KOPT-K1 (cell line): Measurements from ENCODE around the gene MBOAT7.

Source experiments
- H3K27ac ChIP-seq: fragments of 200-600 bp; sonication (generic); 2 replicates; pipeline ENCODE4 v1.5.1; 2016; ENCODE audit warnings: antibody characterized with exemption, mild to moderate bottlenecking, low read depth, low read length; ENCODE audit not compliant: poor library complexity, severe bottlenecking
- H3K36me3 ChIP-seq: fragments of 200-600 bp; sonication (generic); 2 replicates; pipeline ENCODE4 v1.5.1; 2017; ENCODE audit warnings: antibody characterized with exemption, mild to moderate bottlenecking, low read length, moderate library complexity; ENCODE audit not compliant: insufficient read depth
- H3K9me3 ChIP-seq: fragments of 200-600 bp; sonication (generic); 2 replicates; pipeline ENCODE4 v1.5.1; 2017; ENCODE audit warnings: antibody characterized with exemption, low read length, mild to moderate bottlenecking; ENCODE audit not compliant: insufficient read depth, poor library complexity, severe bottlenecking

Gene MBOAT7

GRCh38 chr19:54136086-54136863 lies 53.1 kb downstream of the MBOAT7 start:
- Histone ChIP-seq H3K27ac (peak overlapping the region; percentile 49), H3K9me3 (peaks cover 5% of the 10 kb centered on the region), H3K36me3 (peaks cover 33% of the 10 kb centered on the region)

GRCh38 chr19:54133957-54134590 lies 55.3 kb downstream of the MBOAT7 start:
- H3K9me3 ChIP-seq: peaks cover 5% of the 10 kb centered on the region
- H3K36me3 ChIP-seq: peaks cover 33% of the 10 kb centered on the region
- no peak overlapping the region for H3K27ac ChIP-seq

- peaks cover 5% of the 10 kb centered on the region for H3K9me3 ChIP-seq
- H3K27ac ChIP-seq: no peak overlapping the region
- peaks cover 36% of the 10 kb centered on the region for H3K36me3 ChIP-seq
These were observed 55.9 kb downstream of the MBOAT7 start for GRCh38 chr19:54133312-54133956.

GRCh38 chr19:54129617-54129996 lies 59.8 kb downstream of the MBOAT7 start:
- peaks cover 5% of the 10 kb centered on the region for H3K9me3 ChIP-seq
- peaks cover 72% of the 10 kb centered on the region for H3K36me3 ChIP-seq
- H3K27ac ChIP-seq: no peak overlapping the region

- Histone ChIP-seq H3K27ac (no peak overlapping the region), H3K36me3 (peaks cover 78% of the 10 kb centered on the region)
These were observed 60.4 kb downstream of the MBOAT7 start for GRCh38 chr19:54128796-54129616.

GRCh38 chr19:54128441-54128725 lies 61.0 kb downstream of the MBOAT7 start:
- Histone ChIP-seq H3K9me3 (no peaks in the 10 kb centered on the region), H3K27ac (no peak overlapping the region), H3K36me3 (peaks cover 85% of the 10 kb centered on the region)

More at GRCh38 chr19:54128796-54129616, 60.4 kb downstream of the MBOAT7 start:
- H3K9me3 ChIP-seq: peaks cover 5% of the 10 kb centered on the region

GRCh38 chr19:54127688-54128440 lies 61.5 kb downstream of the MBOAT7 start:
- H3K9me3 ChIP-seq: no peaks in the 10 kb centered on the region
- H3K27ac ChIP-seq: no peak overlapping the region
- peaks cover 90% of the 10 kb centered on the region for H3K36me3 ChIP-seq

- no peak overlapping the region for H3K27ac ChIP-seq
- H3K9me3 ChIP-seq: no peaks in the 10 kb centered on the region
- H3K36me3 ChIP-seq: peaks cover 97% of the 10 kb centered on the region
These were observed 63.7 kb downstream of the MBOAT7 start for GRCh38 chr19:54125713-54126112.

GRCh38 chr19:54124393-54124792 lies 65.0 kb downstream of the MBOAT7 start:
- no peaks in the 10 kb centered on the region for H3K9me3 ChIP-seq
- H3K36me3 ChIP-seq: peaks cover 97% of the 10 kb centered on the region
- H3K27ac ChIP-seq: no peak overlapping the region

GRCh38 chr19:54123682-54124081 lies 65.7 kb downstream of the MBOAT7 start:
- peaks cover 94% of the 10 kb centered on the region for H3K36me3 ChIP-seq
- H3K27ac ChIP-seq: no peak overlapping the region
- H3K9me3 ChIP-seq: no peaks in the 10 kb centered on the region
